Naive thymus-derived CD4-positive, alpha-beta T cell (primary cell): ENCODE measurements around the gene CPEB3. TPM values are rescaled to one million over a fixed set of nuclear protein-coding genes. Genes with fewer than 3 reads are reported as not detected.
A peak's percentile ranks its signal among the peaks of the same experiment; 100 is the strongest.

Experiments used
- ATAC-seq: fragments of 150-1000 bp; cut with Tn5 transposase; 2 replicates; pipeline ENCODE4 v1.10.0; 2021; ENCODE audit warnings: mild to moderate bottlenecking, moderate library complexity
- CTCF ChIA-PET: fragments of 350-600 bp; sonication (Branson Sonifier 250); formaldehyde crosslinking; loops from one replicate; lab custom pipeline; 2021; ENCODE audit warnings: antibody characterized with exemption; lab: Charles Lee
- POLR2A ChIA-PET: fragments of 350-600 bp; sonication (Branson Sonifier 250); formaldehyde crosslinking; loops from one replicate; lab custom pipeline; 2021; ENCODE audit warnings: antibody characterized with exemption, inconsistent platforms; lab: Charles Lee
- DNase-seq, 9 donors: peaks; one replicate each; pipeline versions ENCODE4 v3.0.0 to v3.0.0-alpha.2; 2020 to 2022; ENCODE audit warnings: mixed read lengths in 1 of 9
- H3K27ac ChIP-seq: one replicate; pipeline ENCODE4 v1.7.0; 2013; ENCODE audit warnings: mild to moderate bottlenecking, low read depth, low read length, moderate library complexity
- H3K27me3 ChIP-seq, 2 donors: one replicate each; pipeline ENCODE4 v1.7.0; 2013; ENCODE audit warnings: low read length in 2 of 2, mild to moderate bottlenecking in 2 of 2, moderate library complexity in 2 of 2; ENCODE audit not compliant: control insufficient read depth in 2 of 2, insufficient read depth in 2 of 2
- H3K36me3 ChIP-seq, 3 experiments: 1 replicate in 2 of 3; 2 replicates in 1 of 3; pipeline ENCODE4 v1.7.0; 2013; ENCODE audit warnings: low read length in 3 of 3, mild to moderate bottlenecking in 3 of 3, moderate library complexity in 1 of 3; ENCODE audit not compliant: insufficient read depth in 3 of 3, control insufficient read depth in 2 of 3
- H3K4me1 ChIP-seq, 2 donors: one replicate each; pipeline ENCODE4 v1.7.0; 2013; ENCODE audit warnings: low read length in 2 of 2, mild to moderate bottlenecking in 2 of 2, moderate library complexity in 1 of 2; ENCODE audit not compliant: control insufficient read depth in 2 of 2, insufficient read depth in 2 of 2
- H3K4me3 ChIP-seq: 2 replicates; pipeline ENCODE4 v1.7.0; 2013; ENCODE audit warnings: mild to moderate bottlenecking, low read length
- H3K9me3 ChIP-seq, 3 experiments: 1 replicate in 2 of 3; 2 replicates in 1 of 3; pipeline ENCODE4 v1.7.0; 2013; ENCODE audit warnings: low read length in 3 of 3; ENCODE audit not compliant: control insufficient read depth in 2 of 3
- H3K27ac Mint-ChIP-seq, 9 donors: one replicate each; pipeline ENCODE4 v1.8.0; 2020 to 2022; ENCODE audit warnings: mixed read lengths in 9 of 9, mild to moderate bottlenecking in 8 of 9, moderate library complexity in 5 of 9, inconsistent platforms in 2 of 9
- H3K27me3 Mint-ChIP-seq, 5 donors: one replicate each; pipeline ENCODE4 v1.8.0; 2021 to 2022; ENCODE audit warnings: mixed read lengths in 5 of 5, mild to moderate bottlenecking in 1 of 5
- H3K36me3 Mint-ChIP-seq, 5 donors: one replicate each; pipeline ENCODE4 v1.8.0; 2020 to 2022; ENCODE audit warnings: mixed read lengths in 5 of 5, mild to moderate bottlenecking in 3 of 5, inconsistent platforms in 1 of 5
- H3K4me1 Mint-ChIP-seq, 7 donors: one replicate each; pipeline ENCODE4 v1.8.0; 2020 to 2022; ENCODE audit warnings: mixed read lengths in 7 of 7, mild to moderate bottlenecking in 3 of 7, inconsistent platforms in 1 of 7
- H3K4me3 Mint-ChIP-seq, 10 donors: one replicate each; pipeline ENCODE4 v1.8.0; 2020 to 2022; ENCODE audit warnings: mild to moderate bottlenecking in 10 of 10, mixed read lengths in 10 of 10, moderate library complexity in 6 of 10, inconsistent platforms in 2 of 10
- H3K9me3 Mint-ChIP-seq, 11 donors: one replicate each; pipeline ENCODE4 v1.8.0; 2020 to 2022; ENCODE audit warnings: mixed read lengths in 11 of 11, mild to moderate bottlenecking in 4 of 11, inconsistent platforms in 1 of 11, moderate library complexity in 1 of 11
- intact Hi-C, 2 donors: fragments of 100-400 bp; cut with micrococcal nuclease; formaldehyde crosslinking; loops; one replicate each; pipeline ENCODE4 v1.15.1; 2023
- polyA plus RNA-seq, 2 donors: library from polyadenylated mRNA; unstranded; fragments of 300-500 nt; fragmentation: Illumina TruSeq; gene quantifications; one replicate each; pipeline ENCODE4 v1.2.3, GENCODE V29; 2021
- total RNA-seq, 6 experiments: library from RNA in 5 of 6; stranded (reverse) in 5 of 6; gene quantifications; 1 replicate in 5 of 6; 2 replicates in 1 of 6; pipeline ENCODE4 v1.2.3 and lab custom pipeline; 2021 to 2026

The CPEB3 gene
- total and polyA plus RNA-seq, 7 experiments from 2014 or later, result 0.74 to 3.3 (median 2.1) TPM

- H3K36me3 ChIP-seq, result peaks cover 0 to 6% (median 0%) of the 10 kb centered on the region in 3 experiments
- H3K4me3 Mint-ChIP-seq, result peak overlapping the region in 1 of 10 donors; percentile 14
- no peak overlapping the region for H3K27ac ChIP-seq
- no peaks in the 10 kb centered on the region for H3K9me3 Mint-ChIP-seq
- peaks cover 0 to 3% of the 10 kb centered on the region in 2 donors for H3K4me1 ChIP-seq
- H3K4me1 Mint-ChIP-seq, result peaks cover 0 to 31% (median 17%) of the 10 kb centered on the region in 7 donors
- peaks cover 0 to 22% (median 0%) of the 10 kb centered on the region in 5 donors for H3K27me3 Mint-ChIP-seq
- intact Hi-C loops, result loop anchor here in 1 of 2 donors (5.0 to 10.0 kb wide), 3 partner anchors 322 to 1250 kb away; partner anchors contain the start of genes BTAF1 and CEP55
- H3K36me3 Mint-ChIP-seq, result peaks cover 0 to 5% (median 0%) of the 10 kb centered on the region in 5 donors
- no peak overlapping the region for H3K27ac Mint-ChIP-seq
- no peaks in the 10 kb centered on the region for H3K27me3 ChIP-seq
- ATAC-seq, result no peak
- no peaks in the 10 kb centered on the region for H3K9me3 ChIP-seq
- ChIA-PET POLR2A (interaction anchor here (0.6 kb wide), 1 partner anchor 246 kb away, joined by 9 read pairs; no protein-coding TSS in a partner anchor), CTCF (no interaction called here)
- no peak for DNase-seq
- no peak overlapping the region for H3K4me3 ChIP-seq
These were observed 46.1 kb downstream of the CPEB3 start for GRCh38 chr10:92244796-92245195.

- no peaks in the 10 kb centered on the region for H3K27me3 ChIP-seq
- ChIA-PET CTCF (no interaction called here), POLR2A (interaction anchor here (1.0 kb wide), 2 partner anchors 47 to 48 kb away, joined by 4 read pairs; partner anchors contain the start of genes CPEB3 and MARCHF5)
- Mint-ChIP-seq H3K4me1 (peaks cover 10 to 46% (median 27%) of the 10 kb centered on the region in 7 donors), H3K27me3 (peaks cover 0 to 32% (median 0%) of the 10 kb centered on the region in 5 donors), H3K9me3 (no peaks in the 10 kb centered on the region), H3K4me3 (peak overlapping the region; percentile 62 to 90 (median 77)), H3K36me3 (peaks cover 0 to 11% (median 0%) of the 10 kb centered on the region in 5 donors), H3K27ac (peak overlapping the region in 5 of 9 donors; percentile 0 to 51 (median 11))
- DNase-seq (peak in 7 of 9 donors; percentile 20 to 51 (median 44)), ATAC-seq (peak; percentile 63)
- no peak overlapping the region for H3K27ac ChIP-seq
- H3K9me3 ChIP-seq, result no peaks in the 10 kb centered on the region
- H3K36me3 ChIP-seq, result peaks cover 0 to 6% (median 0%) of the 10 kb centered on the region in 3 experiments
- peaks cover 0 to 11% of the 10 kb centered on the region in 2 donors for H3K4me1 ChIP-seq
- intact Hi-C loops, result loop anchor here in 1 of 2 donors (1.0 to 10.0 kb wide), 5 partner anchors 48 to 1252 kb away; partner anchors contain the start of genes BTAF1, CEP55, CPEB3 and MARCHF5
- H3K4me3 ChIP-seq, result peak overlapping the region; percentile 8
These were observed 47.8 kb downstream of the CPEB3 start for GRCh38 chr10:92242910-92243671.

- Histone ChIP-seq H3K4me1 (peaks cover 0 to 11% of the 10 kb centered on the region in 2 donors), H3K9me3 (no peaks in the 10 kb centered on the region), H3K4me3 (no peak overlapping the region), H3K27ac (no peak overlapping the region), H3K36me3 (peaks cover 0 to 6% (median 0%) of the 10 kb centered on the region in 3 experiments), H3K27me3 (no peaks in the 10 kb centered on the region)
- Mint-ChIP-seq H3K4me1 (peaks cover 14 to 52% (median 31%) of the 10 kb centered on the region in 7 donors), H3K27ac (peak overlapping the region in 2 of 9 donors; percentile 25 to 39), H3K27me3 (peaks cover 0 to 34% (median 0%) of the 10 kb centered on the region in 5 donors), H3K36me3 (peaks cover 0 to 15% (median 0%) of the 10 kb centered on the region in 5 donors), H3K9me3 (no peaks in the 10 kb centered on the region), H3K4me3 (peak overlapping the region in 8 of 10 donors; percentile 1 to 83 (median 56))
- DNase-seq (no peak), ATAC-seq (no peak)
- intact Hi-C loops, result loop anchor here in 1 of 2 donors (5.0 to 10.0 kb wide), 3 partner anchors 320 to 1252 kb away; partner anchors contain the start of genes BTAF1 and CEP55
- ChIA-PET CTCF (no interaction called here), POLR2A (no interaction called here)
These were observed 48.5 kb downstream of the CPEB3 start for GRCh38 chr10:92242380-92242779.

- Histone ChIP-seq H3K4me3 (peak overlapping the region; percentile 78), H3K27ac (no peak overlapping the region), H3K36me3 (peaks cover 0 to 6% (median 0%) of the 10 kb centered on the region in 3 experiments), H3K4me1 (peaks cover 0 to 11% of the 10 kb centered on the region in 2 donors), H3K27me3 (no peaks in the 10 kb centered on the region), H3K9me3 (no peaks in the 10 kb centered on the region)
- H3K27me3 Mint-ChIP-seq, result peaks cover 0 to 37% (median 0%) of the 10 kb centered on the region in 5 donors
- peaks cover 14 to 57% (median 31%) of the 10 kb centered on the region in 7 donors for H3K4me1 Mint-ChIP-seq
- no peak for ATAC-seq
- ChIA-PET POLR2A (interaction anchor here (1.5 kb wide), 1 partner anchor 50 kb away, joined by 6 read pairs; the partner anchor contains the start of genes CPEB3 and MARCHF5), CTCF (no interaction called here)
- intact Hi-C loops, result loop anchor here (2.0 to 10.0 kb wide), 4 partner anchors 29 to 1253 kb away; partner anchors contain the start of genes BTAF1 (in 1 of the 2) and CEP55 (in 1 of the 2)
- H3K27ac Mint-ChIP-seq, result peak overlapping the region in 2 of 9 donors; percentile 31 to 86
- DNase-seq, result no peak
- peaks cover 0 to 19% (median 0%) of the 10 kb centered on the region in 5 donors for H3K36me3 Mint-ChIP-seq
- H3K9me3 Mint-ChIP-seq, result no peaks in the 10 kb centered on the region
- H3K4me3 Mint-ChIP-seq, result peak overlapping the region; percentile 88 to 99 (median 92)
These were observed 49.4 kb downstream of the CPEB3 start for GRCh38 chr10:92241501-92241900.

- Histone ChIP-seq H3K27me3 (no peaks in the 10 kb centered on the region), H3K27ac (peak overlapping the region; percentile 58), H3K4me3 (peak overlapping the region; percentile 78), H3K9me3 (no peaks in the 10 kb centered on the region), H3K36me3 (peaks cover 0 to 6% (median 0%) of the 10 kb centered on the region in 3 experiments), H3K4me1 (peaks cover 0 to 11% of the 10 kb centered on the region in 2 donors)
- DNase-seq (peak in 2 of 9 donors; percentile 11 to 26), ATAC-seq (no peak)
- CTCF ChIA-PET, result no interaction called here
- peaks cover 0 to 37% (median 0%) of the 10 kb centered on the region in 5 donors for H3K27me3 Mint-ChIP-seq
- H3K4me3 Mint-ChIP-seq, result peak overlapping the region; percentile 88 to 99 (median 92)
- POLR2A ChIA-PET, result interaction anchor here (1.5 kb wide), 1 partner anchor 50 kb away, joined by 6 read pairs; the partner anchor contains the start of genes CPEB3 and MARCHF5
- H3K36me3 Mint-ChIP-seq, result peaks cover 0 to 19% (median 0%) of the 10 kb centered on the region in 5 donors
- peaks cover 14 to 57% (median 31%) of the 10 kb centered on the region in 7 donors for H3K4me1 Mint-ChIP-seq
- no peaks in the 10 kb centered on the region for H3K9me3 Mint-ChIP-seq
- peak overlapping the region in 6 of 9 donors; percentile 31 to 94 (median 78) for H3K27ac Mint-ChIP-seq
- intact Hi-C loops, result loop anchor here (2.0 to 10.0 kb wide), 4 partner anchors 28 to 1254 kb away; partner anchors contain the start of genes BTAF1 (in 1 of the 2) and CEP55 (in 1 of the 2)
These were observed 49.7 kb downstream of the CPEB3 start for GRCh38 chr10:92241158-92241500.
